SU-DHL-6 (cell line): ENCODE results near the gene APLN.

Experiments used
- CTCF ChIP-seq: fragments of 200-600 bp; sonication (generic); IDR thresholded peaks from one replicate; pipeline ENCODE4 v1.5.1; 2017; ENCODE audit warnings: antibody characterized with exemption, mild to moderate bottlenecking, low read length, moderate library complexity; ENCODE audit not compliant: insufficient read depth, poor library complexity, severe bottlenecking
- EZH2phosphoT487 ChIP-seq: fragments of 200-600 bp; sonication (generic), shearing (Covaris generic); conservative IDR thresholded peaks from 2 replicates; pipeline ENCODE4 v1.6.1; 2018; ENCODE audit warnings: mild to moderate bottlenecking, antibody characterized with exemption, low read length, moderate library complexity, mixed read lengths

- TF ChIP-seq CTCF (no peak), EZH2phosphoT487 (no peak)
These were observed 40.1 kb downstream of the APLN start for GRCh38 chrX:129614481-129615255.
